Calu3 (cell line): Measurements from ENCODE around the gene SRRM2. TPM values are rescaled to one million over a fixed set of nuclear protein-coding genes. Genes with fewer than 3 reads are reported as not detected.

ENCODE experiments used
- BruUV-seq: library from RNA; stranded (reverse); fragments of 400-500 nt; replicated peaks from 2 replicates; lab custom pipeline; 2021; lab: Mats Ljungman, UMichigan
- CTCF ChIA-PET: fragments of 300-600 bp; sonication (Branson Sonifier 250); formaldehyde crosslinking; loops from one replicate; lab custom pipeline; 2022; ENCODE audit warnings: antibody characterized with exemption; lab: Charles Lee
- DNase-seq: peaks from one replicate; pipeline ENCODE4 v3.0.0; 2022
- H3K27ac Mint-ChIP-seq: one replicate; pipeline ENCODE4 v1.8.0; 2022; ENCODE audit warnings: mixed read lengths; ENCODE audit not compliant: unreplicated experiment
- H3K27me3 Mint-ChIP-seq: one replicate; pipeline ENCODE4 v1.8.0; 2022; ENCODE audit warnings: mixed read lengths; ENCODE audit not compliant: unreplicated experiment
- H3K36me3 Mint-ChIP-seq: one replicate; pipeline ENCODE4 v1.8.0; 2022; ENCODE audit warnings: mild to moderate bottlenecking, moderate library complexity, mixed read lengths; ENCODE audit not compliant: insufficient read depth, unreplicated experiment
- H3K4me1 Mint-ChIP-seq: one replicate; pipeline ENCODE4 v1.8.0; 2022; ENCODE audit warnings: mild to moderate bottlenecking, low read depth, mixed read lengths; ENCODE audit not compliant: unreplicated experiment
- H3K4me3 Mint-ChIP-seq: one replicate; pipeline ENCODE4 v1.8.0; 2022; ENCODE audit warnings: mild to moderate bottlenecking, low read depth, moderate library complexity, mixed read lengths; ENCODE audit not compliant: unreplicated experiment
- H3K9me3 Mint-ChIP-seq: one replicate; pipeline ENCODE4 v1.8.0; 2022; ENCODE audit warnings: low read depth, mixed read lengths; ENCODE audit not compliant: unreplicated experiment
- CTCF ChIP-seq: fragments of 200-600 bp; IDR thresholded peaks from one replicate; pipeline ENCODE4 v1.8.0; 2022; ENCODE audit warnings: antibody characterized with exemption; ENCODE audit not compliant: unreplicated experiment
- intact Hi-C: fragments of 100-400 bp; cut with micrococcal nuclease; formaldehyde crosslinking; loops from one replicate; pipeline ENCODE4 v1.10.0; 2022; ENCODE audit not compliant: unreplicated experiment
- total RNA-seq: library from RNA; stranded (reverse); gene quantifications from 2 replicates; pipeline ENCODE4 v1.2.3, GENCODE V29; 2022

The SRRM2 gene
- total RNA-seq, 1 experiment from 2014 or later: 905 TPM

- H3K27me3 Mint-ChIP-seq: no peaks in the 10 kb centered on the region
- CTCF ChIA-PET: interaction anchor here (0.7 to 1.4 kb wide), 3 partner anchors 37 to 85 kb away, joined by 3 to 4 read pairs (median 3); no protein-coding TSS in a partner anchor
- BruUV-seq: no TSS peak
Observed at GRCh38 chr16:2782583-2783351, 30.3 kb downstream of the SRRM2 start.

GRCh38 chr16:2783581-2784357, 31.3 kb downstream of the SRRM2 start:
- TF ChIP-seq CTCF: no peak
- CTCF ChIA-PET: interaction anchor here (0.7 to 1.4 kb wide), 4 partner anchors 8 to 84 kb away, joined by 3 to 4 read pairs (median 3); no protein-coding TSS in a partner anchor
- DNase-seq: no peak
- BruUV-seq: TSS peak; percentile 52
- Mint-ChIP-seq H3K27me3 (no peaks in the 10 kb centered on the region), H3K4me1 (peaks cover 37% of the 10 kb centered on the region), H3K36me3 (peaks cover 29% of the 10 kb centered on the region), H3K9me3 (no peaks in the 10 kb centered on the region), H3K4me3 (peak overlapping the region; percentile 71), H3K27ac (no peak overlapping the region)
- intact Hi-C loops: no loop called here

More at GRCh38 chr16:2782583-2783351, 30.3 kb downstream of the SRRM2 start:
- no peak overlapping the region for H3K27ac Mint-ChIP-seq
- H3K4me3 Mint-ChIP-seq: no peak overlapping the region
- DNase-seq: peak; percentile 43
- no peaks in the 10 kb centered on the region for H3K9me3 Mint-ChIP-seq
- intact Hi-C loops: no loop called here
- TF ChIP-seq CTCF: no peak
- peaks cover 44% of the 10 kb centered on the region for H3K4me1 Mint-ChIP-seq
- peaks cover 38% of the 10 kb centered on the region for H3K36me3 Mint-ChIP-seq

- Mint-ChIP-seq H3K4me1 (peaks cover 36% of the 10 kb centered on the region), H3K9me3 (no peaks in the 10 kb centered on the region), H3K4me3 (peak overlapping the region; percentile 71), H3K36me3 (peaks cover 26% of the 10 kb centered on the region), H3K27ac (peak overlapping the region; percentile 91), H3K27me3 (no peaks in the 10 kb centered on the region)
- CTCF ChIA-PET: interaction anchor here (0.7 to 1.4 kb wide), 4 partner anchors 9 to 84 kb away, joined by 3 to 5 read pairs (median 3); no protein-coding TSS in a partner anchor
- intact Hi-C loops: no loop called here
- TF ChIP-seq CTCF: no peak
- no TSS peak for BruUV-seq
- no peak for DNase-seq
Observed at GRCh38 chr16:2784358-2785100, 32.1 kb downstream of the SRRM2 start.
